GM23338 (cell line): Measurements from ENCODE around the gene DRC7. TPM values are rescaled to one million over a fixed set of nuclear protein-coding genes. Genes with fewer than 3 reads are reported as not detected.

Source experiments
- ATAC-seq: fragments of 200-7000 bp; cut with Tn5 transposase; 3 replicates; pipeline ENCODE4 v1.9.1; 2020
- DNase-seq: peaks from one replicate; pipeline ENCODE4 v3.0.0-alpha.2; 2015; ENCODE audit warnings: low spot score
- H2AFZ ChIP-seq: fragments of 200-600 bp; sonication (generic); 2 replicates; pipeline ENCODE4 v1.8.0; 2016; ENCODE audit warnings: antibody characterized with exemption, mild to moderate bottlenecking, moderate library complexity
- H3F3A ChIP-seq: fragments of 200-600 bp; sonication (generic); replicated peaks from 2 replicates; pipeline ENCODE4 v1.8.0; 2017; ENCODE audit warnings: antibody characterized with exemption, mixed run types, low read depth
- H3K27ac ChIP-seq: fragments of 200-600 bp; sonication (generic); 2 replicates; pipeline ENCODE4 v1.6.1; 2016; ENCODE audit warnings: low read depth
- H3K27me3 ChIP-seq: fragments of 200-600 bp; sonication (generic); 2 replicates; pipeline ENCODE4 v1.8.0; 2016; ENCODE audit warnings: mild to moderate bottlenecking, mixed run types, moderate library complexity; ENCODE audit not compliant: insufficient read depth
- H3K36me3 ChIP-seq: fragments of 200-600 bp; sonication (generic); 2 replicates; pipeline ENCODE4 v1.8.0; 2016; ENCODE audit warnings: mild to moderate bottlenecking; ENCODE audit not compliant: insufficient read depth
- H3K4me1 ChIP-seq: fragments of 200-600 bp; sonication (generic); 2 replicates; pipeline ENCODE4 v1.8.0; 2016; ENCODE audit warnings: mild to moderate bottlenecking, moderate library complexity; ENCODE audit not compliant: insufficient read depth
- H3K4me2 ChIP-seq: fragments of 200-600 bp; sonication (generic); 2 replicates; pipeline ENCODE4 v1.7.1; 2017; ENCODE audit warnings: mixed run types
- H3K4me3 ChIP-seq: fragments of 200-600 bp; sonication (generic); 2 replicates; pipeline ENCODE4 v1.6.1; 2016; ENCODE audit warnings: mixed run types
- H3K79me2 ChIP-seq: fragments of 200-600 bp; sonication (generic); replicated peaks from 2 replicates; pipeline ENCODE4 v1.8.0; 2017; ENCODE audit warnings: mild to moderate bottlenecking; ENCODE audit not compliant: insufficient read depth
- H3K9me2 ChIP-seq: fragments of 200-600 bp; sonication (generic); 2 replicates; pipeline ENCODE4 v1.8.0; 2017; ENCODE audit not compliant: insufficient read depth
- H4K20me1 ChIP-seq: fragments of 200-600 bp; sonication (generic); replicated peaks from 2 replicates; pipeline ENCODE4 v1.8.0; 2017; ENCODE audit warnings: mild to moderate bottlenecking; ENCODE audit not compliant: insufficient read depth
- H3K27ac Mint-ChIP-seq: 2 replicates; pipeline ENCODE4 v1.8.0; 2020; ENCODE audit warnings: inconsistent platforms, mild to moderate bottlenecking, moderate library complexity, mixed read lengths
- H3K27me3 Mint-ChIP-seq: 3 replicates; pipeline ENCODE4 v1.8.0; 2022; ENCODE audit warnings: low read depth, mild to moderate bottlenecking, moderate library complexity, mixed read lengths, inconsistent platforms; ENCODE audit not compliant: insufficient read depth, poor library complexity
- H3K36me3 Mint-ChIP-seq: 3 replicates; pipeline ENCODE4 v1.8.0; 2021; ENCODE audit warnings: low read depth, mild to moderate bottlenecking, inconsistent platforms, moderate library complexity, mixed read lengths
- H3K4me1 Mint-ChIP-seq: 3 replicates; pipeline ENCODE4 v1.8.0; 2020; ENCODE audit warnings: mild to moderate bottlenecking, inconsistent platforms, mixed read lengths
- H3K4me3 Mint-ChIP-seq: 3 replicates; pipeline ENCODE4 v1.8.0; 2021; ENCODE audit warnings: moderate library complexity, mild to moderate bottlenecking, inconsistent platforms, mixed read lengths
- H3K9me3 Mint-ChIP-seq: 3 replicates; pipeline ENCODE4 v1.8.0; 2020; ENCODE audit warnings: moderate library complexity, mild to moderate bottlenecking, inconsistent platforms, mixed read lengths
- CREB1 ChIP-seq: fragments of 250-450 bp; sonication (Bioruptor Pico); IDR thresholded peaks from 2 replicates; pipeline ENCODE4 v1.5.0; 2020; ENCODE audit warnings: low read depth, mild to moderate bottlenecking, moderate library complexity
- EZH2 ChIP-seq: fragments of 200-600 bp; sonication (generic); IDR thresholded peaks from one replicate; pipeline ENCODE4 v1.8.0; 2017; ENCODE audit warnings: antibody characterized with exemption, mild to moderate bottlenecking, low read depth; ENCODE audit not compliant: unreplicated experiment
- EZH2phosphoT487 ChIP-seq: fragments of 200-600 bp; sonication (generic); IDR thresholded peaks from one replicate; pipeline ENCODE4 v1.8.1; 2018; ENCODE audit warnings: antibody characterized with exemption; ENCODE audit not compliant: unreplicated experiment
- JUNB ChIP-seq: IDR thresholded peaks from one replicate; pipeline ENCODE4 v1.6.1; 2016; ENCODE audit warnings: antibody characterized with exemption; ENCODE audit not compliant: unreplicated experiment
- NANOG ChIP-seq: IDR thresholded peaks from 2 replicates; pipeline ENCODE4 v1.6.1; 2016; ENCODE audit warnings: antibody characterized with exemption, borderline replicate concordance
- POLR2AphosphoS5 ChIP-seq: IDR thresholded peaks from 2 replicates; pipeline ENCODE4 v1.6.1; 2016; ENCODE audit warnings: antibody characterized with exemption, low read depth
- STAT1 ChIP-seq: IDR thresholded peaks from one replicate; pipeline ENCODE4 v1.6.1; 2016; ENCODE audit warnings: antibody characterized with exemption; ENCODE audit not compliant: unreplicated experiment
- ZNF114 ChIP-seq: fragments of 250-450 bp; sonication (Bioruptor Pico); IDR thresholded peaks from 2 replicates; pipeline ENCODE4 v1.5.0; 2020; ENCODE audit warnings: mild to moderate bottlenecking, moderate library complexity
- ZNF331 ChIP-seq: fragments of 250-450 bp; sonication (Bioruptor Pico); IDR thresholded peaks from 2 replicates; pipeline ENCODE4 v1.5.0; 2020; ENCODE audit warnings: low read depth, mild to moderate bottlenecking, moderate library complexity
- polyA plus RNA-seq: library from polyadenylated mRNA; unstranded; fragments of >200 nt; fragmentation: Nextera tagmentation; extraction: Ambion mirVana; gene quantifications from 2 replicates; pipeline ENCODE4 v1.2.1, GENCODE V29; 2016
- total RNA-seq: library from RNA; depleted of rRNA; stranded (reverse); fragments of >200 nt; shearing (Covaris generic); gene quantifications from 2 replicates; pipeline ENCODE4 v1.2.3, GENCODE V29; 2014
- TF ChIP-seq, protein P1 (sequence below): fragments of 250-450 bp; sonication (Bioruptor Pico); IDR thresholded peaks from 2 replicates; pipeline ENCODE4 v1.5.0; 2020; ENCODE audit warnings: mild to moderate bottlenecking, moderate library complexity
- TF ChIP-seq, protein P2 (sequence below): IDR thresholded peaks from 2 replicates; pipeline ENCODE4 v1.6.1; 2016; ENCODE audit warnings: antibody characterized with exemption
- TF ChIP-seq, protein P3 (sequence below), 2 experiments: fragments of 200-600 bp in 1 of 2; sonication (generic) in 1 of 2; conservative IDR thresholded peaks; 2 replicates each; pipeline versions ENCODE4 v1.5.1 to v1.6.1; 2016 to 2017; ENCODE audit warnings: antibody characterized with exemption in 2 of 2, low read depth in 2 of 2, mild to moderate bottlenecking in 2 of 2, moderate library complexity in 1 of 2
- TF ChIP-seq, protein P4 (sequence below): IDR thresholded peaks from one replicate; pipeline ENCODE4 v1.6.1; 2018; ENCODE audit warnings: antibody characterized with exemption; ENCODE audit not compliant: unreplicated experiment

DRC7 gene
- total and polyA plus RNA-seq, 2 experiments from 2014 or later = not detected

DNA sequence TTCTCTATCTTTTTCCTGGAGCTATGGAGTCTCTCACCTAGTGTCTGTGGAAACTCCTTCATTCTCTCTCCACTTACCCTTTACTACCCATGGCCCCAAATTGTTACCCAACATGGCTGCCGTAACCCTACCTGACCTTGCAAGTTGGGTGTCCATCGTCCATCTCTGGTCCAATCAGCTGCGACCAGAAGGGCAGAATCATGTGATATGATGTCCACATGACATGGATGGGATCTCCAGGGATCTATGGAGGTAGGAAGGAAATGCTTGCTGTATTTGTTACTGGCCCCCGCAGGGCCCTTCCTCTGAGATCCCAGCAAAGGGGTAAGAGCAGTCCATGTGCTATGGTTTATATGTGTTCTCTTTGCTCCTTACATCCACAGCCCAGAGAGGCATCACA, 8.0 kb upstream of the DRC7 start:
- Mint-ChIP-seq H3K4me1 (peaks cover 16% of the 10 kb centered on the region), H3K9me3 (no peaks in the 10 kb centered on the region), H3K36me3 (no peaks in the 10 kb centered on the region), H3K27me3 (peaks cover 8% of the 10 kb centered on the region), H3K4me3 (no peak overlapping the region), H3K27ac (no peak overlapping the region)
- no peak overlapping the region for H3K4me2 ChIP-seq
- no peaks in the 10 kb centered on the region for H3K79me2 ChIP-seq
- no peaks in the 10 kb centered on the region for H3K36me3 ChIP-seq
- H3F3A ChIP-seq = no peaks in the 10 kb centered on the region
- DNase-seq = no peak
- ATAC-seq = no peak
- H3K4me3 ChIP-seq = no peak overlapping the region
- no peak overlapping the region for H3K27ac ChIP-seq
- H2AFZ ChIP-seq = no peak overlapping the region
- no peaks in the 10 kb centered on the region for H4K20me1 ChIP-seq
- TF ChIP-seq JUNB (no peak), NANOG (no peak), ZNF114 (CRISPR knock-in tag) (no peak), POLR2AphosphoS5 (no peak), EZH2phosphoT487 (no peak), ZNF331 (CRISPR knock-in tag) (no peak), EZH2 (no peak), CREB1 (CRISPR knock-in tag) (no peak), STAT1 (no peak)
- TF ChIP-seq, protein P1, sequence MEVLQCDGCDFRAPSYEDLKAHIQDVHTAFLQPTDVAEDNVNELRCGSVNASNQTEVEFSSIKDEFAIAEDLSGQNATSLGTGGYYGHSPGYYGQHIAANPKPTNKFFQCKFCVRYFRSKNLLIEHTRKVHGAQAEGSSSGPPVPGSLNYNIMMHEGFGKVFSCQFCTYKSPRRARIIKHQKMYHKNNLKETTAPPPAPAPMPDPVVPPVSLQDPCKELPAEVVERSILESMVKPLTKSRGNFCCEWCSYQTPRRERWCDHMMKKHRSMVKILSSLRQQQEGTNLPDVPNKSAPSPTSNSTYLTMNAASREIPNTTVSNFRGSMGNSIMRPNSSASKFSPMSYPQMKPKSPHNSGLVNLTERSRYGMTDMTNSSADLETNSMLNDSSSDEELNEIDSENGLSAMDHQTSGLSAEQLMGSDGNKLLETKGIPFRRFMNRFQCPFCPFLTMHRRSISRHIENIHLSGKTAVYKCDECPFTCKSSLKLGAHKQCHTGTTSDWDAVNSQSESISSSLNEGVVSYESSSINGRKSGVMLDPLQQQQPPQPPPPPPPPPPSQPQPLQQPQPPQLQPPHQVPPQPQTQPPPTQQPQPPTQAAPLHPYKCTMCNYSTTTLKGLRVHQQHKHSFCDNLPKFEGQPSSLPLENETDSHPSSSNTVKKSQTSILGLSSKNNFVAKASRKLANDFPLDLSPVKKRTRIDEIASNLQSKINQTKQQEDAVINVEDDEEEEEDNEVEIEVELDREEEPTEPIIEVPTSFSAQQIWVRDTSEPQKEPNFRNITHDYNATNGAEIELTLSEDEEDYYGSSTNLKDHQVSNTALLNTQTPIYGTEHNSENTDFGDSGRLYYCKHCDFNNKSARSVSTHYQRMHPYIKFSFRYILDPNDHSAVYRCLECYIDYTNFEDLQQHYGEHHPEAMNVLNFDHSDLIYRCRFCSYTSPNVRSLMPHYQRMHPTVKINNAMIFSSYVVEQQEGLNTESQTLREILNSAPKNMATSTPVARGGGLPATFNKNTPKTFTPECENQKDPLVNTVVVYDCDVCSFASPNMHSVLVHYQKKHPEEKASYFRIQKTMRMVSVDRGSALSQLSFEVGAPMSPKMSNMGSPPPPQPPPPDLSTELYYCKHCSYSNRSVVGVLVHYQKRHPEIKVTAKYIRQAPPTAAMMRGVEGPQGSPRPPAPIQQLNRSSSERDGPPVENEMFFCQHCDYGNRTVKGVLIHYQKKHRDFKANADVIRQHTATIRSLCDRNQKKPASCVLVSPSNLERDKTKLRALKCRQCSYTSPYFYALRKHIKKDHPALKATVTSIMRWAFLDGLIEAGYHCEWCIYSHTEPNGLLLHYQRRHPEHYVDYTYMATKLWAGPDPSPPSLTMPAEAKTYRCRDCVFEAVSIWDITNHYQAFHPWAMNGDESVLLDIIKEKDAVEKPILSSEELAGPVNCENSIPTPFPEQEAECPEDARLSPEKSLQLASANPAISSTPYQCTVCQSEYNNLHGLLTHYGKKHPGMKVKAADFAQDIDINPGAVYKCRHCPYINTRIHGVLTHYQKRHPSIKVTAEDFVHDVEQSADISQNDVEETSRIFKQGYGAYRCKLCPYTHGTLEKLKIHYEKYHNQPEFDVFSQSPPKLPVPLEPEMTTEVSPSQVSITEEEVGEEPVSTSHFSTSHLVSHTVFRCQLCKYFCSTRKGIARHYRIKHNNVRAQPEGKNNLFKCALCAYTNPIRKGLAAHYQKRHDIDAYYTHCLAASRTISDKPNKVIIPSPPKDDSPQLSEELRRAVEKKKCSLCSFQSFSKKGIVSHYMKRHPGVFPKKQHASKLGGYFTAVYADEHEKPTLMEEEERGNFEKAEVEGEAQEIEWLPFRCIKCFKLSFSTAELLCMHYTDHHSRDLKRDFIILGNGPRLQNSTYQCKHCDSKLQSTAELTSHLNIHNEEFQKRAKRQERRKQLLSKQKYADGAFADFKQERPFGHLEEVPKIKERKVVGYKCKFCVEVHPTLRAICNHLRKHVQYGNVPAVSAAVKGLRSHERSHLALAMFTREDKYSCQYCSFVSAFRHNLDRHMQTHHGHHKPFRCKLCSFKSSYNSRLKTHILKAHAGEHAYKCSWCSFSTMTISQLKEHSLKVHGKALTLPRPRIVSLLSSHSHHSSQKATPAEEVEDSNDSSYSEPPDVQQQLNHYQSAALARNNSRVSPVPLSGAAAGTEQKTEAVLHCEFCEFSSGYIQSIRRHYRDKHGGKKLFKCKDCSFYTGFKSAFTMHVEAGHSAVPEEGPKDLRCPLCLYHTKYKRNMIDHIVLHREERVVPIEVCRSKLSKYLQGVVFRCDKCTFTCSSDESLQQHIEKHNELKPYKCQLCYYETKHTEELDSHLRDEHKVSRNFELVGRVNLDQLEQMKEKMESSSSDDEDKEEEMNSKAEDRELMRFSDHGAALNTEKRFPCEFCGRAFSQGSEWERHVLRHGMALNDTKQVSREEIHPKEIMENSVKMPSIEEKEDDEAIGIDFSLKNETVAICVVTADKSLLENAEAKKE = no peak
- TF ChIP-seq, protein P2, sequence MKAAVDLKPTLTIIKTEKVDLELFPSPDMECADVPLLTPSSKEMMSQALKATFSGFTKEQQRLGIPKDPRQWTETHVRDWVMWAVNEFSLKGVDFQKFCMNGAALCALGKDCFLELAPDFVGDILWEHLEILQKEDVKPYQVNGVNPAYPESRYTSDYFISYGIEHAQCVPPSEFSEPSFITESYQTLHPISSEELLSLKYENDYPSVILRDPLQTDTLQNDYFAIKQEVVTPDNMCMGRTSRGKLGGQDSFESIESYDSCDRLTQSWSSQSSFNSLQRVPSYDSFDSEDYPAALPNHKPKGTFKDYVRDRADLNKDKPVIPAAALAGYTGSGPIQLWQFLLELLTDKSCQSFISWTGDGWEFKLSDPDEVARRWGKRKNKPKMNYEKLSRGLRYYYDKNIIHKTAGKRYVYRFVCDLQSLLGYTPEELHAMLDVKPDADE = no peak
- TF ChIP-seq, protein P3, sequence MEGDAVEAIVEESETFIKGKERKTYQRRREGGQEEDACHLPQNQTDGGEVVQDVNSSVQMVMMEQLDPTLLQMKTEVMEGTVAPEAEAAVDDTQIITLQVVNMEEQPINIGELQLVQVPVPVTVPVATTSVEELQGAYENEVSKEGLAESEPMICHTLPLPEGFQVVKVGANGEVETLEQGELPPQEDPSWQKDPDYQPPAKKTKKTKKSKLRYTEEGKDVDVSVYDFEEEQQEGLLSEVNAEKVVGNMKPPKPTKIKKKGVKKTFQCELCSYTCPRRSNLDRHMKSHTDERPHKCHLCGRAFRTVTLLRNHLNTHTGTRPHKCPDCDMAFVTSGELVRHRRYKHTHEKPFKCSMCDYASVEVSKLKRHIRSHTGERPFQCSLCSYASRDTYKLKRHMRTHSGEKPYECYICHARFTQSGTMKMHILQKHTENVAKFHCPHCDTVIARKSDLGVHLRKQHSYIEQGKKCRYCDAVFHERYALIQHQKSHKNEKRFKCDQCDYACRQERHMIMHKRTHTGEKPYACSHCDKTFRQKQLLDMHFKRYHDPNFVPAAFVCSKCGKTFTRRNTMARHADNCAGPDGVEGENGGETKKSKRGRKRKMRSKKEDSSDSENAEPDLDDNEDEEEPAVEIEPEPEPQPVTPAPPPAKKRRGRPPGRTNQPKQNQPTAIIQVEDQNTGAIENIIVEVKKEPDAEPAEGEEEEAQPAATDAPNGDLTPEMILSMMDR (conservative IDR thresholded peaks at IDR 0.05; ENCODE audit: low read depth in 2 of 2) = no peak
- TF ChIP-seq, protein P4, sequence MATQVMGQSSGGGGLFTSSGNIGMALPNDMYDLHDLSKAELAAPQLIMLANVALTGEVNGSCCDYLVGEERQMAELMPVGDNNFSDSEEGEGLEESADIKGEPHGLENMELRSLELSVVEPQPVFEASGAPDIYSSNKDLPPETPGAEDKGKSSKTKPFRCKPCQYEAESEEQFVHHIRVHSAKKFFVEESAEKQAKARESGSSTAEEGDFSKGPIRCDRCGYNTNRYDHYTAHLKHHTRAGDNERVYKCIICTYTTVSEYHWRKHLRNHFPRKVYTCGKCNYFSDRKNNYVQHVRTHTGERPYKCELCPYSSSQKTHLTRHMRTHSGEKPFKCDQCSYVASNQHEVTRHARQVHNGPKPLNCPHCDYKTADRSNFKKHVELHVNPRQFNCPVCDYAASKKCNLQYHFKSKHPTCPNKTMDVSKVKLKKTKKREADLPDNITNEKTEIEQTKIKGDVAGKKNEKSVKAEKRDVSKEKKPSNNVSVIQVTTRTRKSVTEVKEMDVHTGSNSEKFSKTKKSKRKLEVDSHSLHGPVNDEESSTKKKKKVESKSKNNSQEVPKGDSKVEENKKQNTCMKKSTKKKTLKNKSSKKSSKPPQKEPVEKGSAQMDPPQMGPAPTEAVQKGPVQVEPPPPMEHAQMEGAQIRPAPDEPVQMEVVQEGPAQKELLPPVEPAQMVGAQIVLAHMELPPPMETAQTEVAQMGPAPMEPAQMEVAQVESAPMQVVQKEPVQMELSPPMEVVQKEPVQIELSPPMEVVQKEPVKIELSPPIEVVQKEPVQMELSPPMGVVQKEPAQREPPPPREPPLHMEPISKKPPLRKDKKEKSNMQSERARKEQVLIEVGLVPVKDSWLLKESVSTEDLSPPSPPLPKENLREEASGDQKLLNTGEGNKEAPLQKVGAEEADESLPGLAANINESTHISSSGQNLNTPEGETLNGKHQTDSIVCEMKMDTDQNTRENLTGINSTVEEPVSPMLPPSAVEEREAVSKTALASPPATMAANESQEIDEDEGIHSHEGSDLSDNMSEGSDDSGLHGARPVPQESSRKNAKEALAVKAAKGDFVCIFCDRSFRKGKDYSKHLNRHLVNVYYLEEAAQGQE = no peak
- no peaks in the 10 kb centered on the region for H3K9me2 ChIP-seq
- H3K4me1 ChIP-seq = no peaks in the 10 kb centered on the region
- no peaks in the 10 kb centered on the region for H3K27me3 ChIP-seq
